Limb (tissue), 2 donors: ENCODE data around the gene TET1.
"Not testable (repeated sequence)": the region's sequence is repeated elsewhere in the genome, so short reads cannot be mapped to it uniquely, and the experiment has no call there.

ENCODE experiments used
- DNase-seq, 2 donors: peaks; one replicate each; pipeline ENCODE4 v3.0.0-alpha.2; 2016; ENCODE audit errors: extremely low spot score in 2 of 2

The TET1 gene

DNA sequence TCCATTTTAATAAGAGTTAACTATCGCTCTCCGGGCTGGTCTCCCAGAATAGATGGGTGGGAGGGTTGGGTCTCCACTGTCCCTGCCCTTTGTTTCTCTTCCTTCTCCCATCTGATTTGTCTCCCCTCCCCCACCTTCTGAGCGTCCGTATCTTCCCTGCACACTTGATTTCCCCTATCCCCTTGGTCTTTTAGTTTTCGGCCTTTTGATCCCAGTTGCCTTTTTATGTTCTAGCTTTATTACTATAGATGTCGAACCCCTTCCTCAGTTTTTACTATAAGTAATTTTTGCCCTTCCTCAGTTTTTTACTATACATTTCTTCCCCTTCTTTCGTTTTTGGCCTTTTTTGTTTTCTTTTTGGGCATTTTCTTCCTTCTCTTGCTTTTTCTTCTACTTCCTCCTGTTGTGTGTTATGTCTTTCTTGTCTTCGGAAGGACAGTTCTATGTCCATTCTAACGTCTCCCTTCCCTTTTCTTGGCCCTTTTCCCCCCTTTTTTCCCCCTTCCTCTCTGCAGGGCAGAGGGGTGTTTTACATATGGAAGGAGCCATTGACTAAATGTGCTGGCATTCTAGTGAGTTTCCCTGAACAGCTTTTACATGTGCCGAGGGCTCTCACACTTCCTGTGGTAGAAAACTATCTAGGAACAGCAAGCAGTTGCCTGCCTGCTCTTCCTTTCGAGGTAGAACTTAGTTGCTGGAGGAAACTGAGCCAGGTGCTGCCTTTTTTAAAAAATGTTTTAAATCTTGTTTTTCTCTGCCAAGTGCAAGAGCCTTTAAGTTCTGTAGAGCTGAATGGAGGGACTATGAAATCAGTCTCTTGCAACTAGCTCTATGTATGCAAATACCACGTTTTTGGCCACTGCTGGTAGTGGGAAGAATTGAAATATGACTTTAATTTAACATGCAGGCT, 2.8 kb downstream of the TET1 start:
- DNase-seq, result peak in 1 of 2 donors; percentile 34

DNA sequence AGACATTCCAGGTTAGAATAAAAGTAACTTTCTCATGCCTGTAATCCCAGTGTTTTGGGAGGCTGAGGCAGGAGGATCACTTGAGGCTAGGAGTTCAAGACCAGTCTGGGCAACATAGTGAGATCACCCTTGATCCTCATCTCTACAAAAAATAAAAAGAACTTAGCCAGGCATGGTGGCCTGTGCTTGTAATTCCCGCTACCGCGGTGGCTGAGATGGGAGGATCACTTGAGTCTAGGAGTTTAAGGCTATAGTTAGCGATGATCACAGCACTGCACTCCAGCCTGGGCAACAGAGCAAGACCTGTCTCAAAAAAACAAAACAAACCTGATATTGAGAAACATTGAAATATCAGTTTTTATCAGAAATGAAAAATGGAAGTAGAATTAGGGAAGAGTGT, 4.6 kb downstream of the TET1 start:
- no peak for DNase-seq

DNA sequence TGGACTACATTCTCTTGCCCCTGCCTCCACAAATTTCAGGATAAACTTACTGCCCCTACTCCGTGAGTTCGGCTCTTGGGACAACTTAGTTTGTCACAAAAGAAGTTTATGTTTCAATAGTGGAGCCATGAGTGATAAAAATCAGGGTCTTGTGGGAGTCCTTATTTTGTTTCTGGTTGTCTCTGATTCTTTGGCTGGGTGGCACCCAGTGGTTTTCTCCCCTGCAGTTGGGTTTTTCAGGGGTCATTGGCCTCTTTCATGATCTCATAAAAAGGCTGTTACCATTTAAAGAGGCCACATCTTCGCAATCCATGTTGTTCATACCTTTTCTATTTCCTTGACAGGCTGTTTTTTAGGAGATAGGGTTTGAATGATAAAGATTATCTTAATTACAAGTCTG, 5.5 kb downstream of the TET1 start:
- no peak for DNase-seq

DNA sequence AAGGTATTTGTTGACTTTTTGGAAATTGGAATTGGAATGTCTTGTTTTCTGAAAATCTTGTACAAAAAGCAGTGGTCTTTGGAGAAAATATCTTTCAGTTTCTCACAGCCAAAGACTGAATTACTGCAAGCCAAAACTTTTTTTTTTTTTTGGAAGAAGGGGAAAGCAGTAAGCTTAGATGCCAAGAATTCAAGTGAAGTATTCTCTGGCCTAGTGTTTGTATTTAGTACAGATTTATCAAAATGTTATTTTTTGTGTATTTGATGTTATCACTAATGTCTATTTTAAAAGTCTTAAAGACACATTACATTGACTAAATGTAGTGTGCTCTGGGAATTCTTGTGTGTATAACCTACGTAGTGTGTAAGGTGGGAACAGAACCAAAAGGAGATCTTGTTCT, 6.2 kb downstream of the TET1 start:
- DNase-seq, result no peak

DNA sequence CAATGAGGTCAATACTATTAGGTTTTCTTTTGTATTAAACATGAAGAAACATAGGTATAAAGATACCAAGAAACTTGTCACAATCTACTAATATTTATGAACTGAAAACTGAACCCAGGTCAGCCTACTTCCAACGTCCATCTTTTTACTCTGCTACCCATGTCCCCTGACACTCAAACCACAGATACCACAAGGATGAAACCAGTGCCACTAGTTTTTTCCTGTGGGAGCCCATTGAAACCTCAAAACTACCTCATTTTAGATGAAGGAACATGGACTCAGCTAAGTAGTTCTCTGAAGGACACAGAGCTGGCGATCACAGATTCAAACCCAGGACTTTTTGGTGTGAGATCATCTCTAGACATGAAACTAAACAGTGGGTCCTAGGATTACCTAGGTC, 6.8 kb downstream of the TET1 start:
- no peak for DNase-seq

DNA sequence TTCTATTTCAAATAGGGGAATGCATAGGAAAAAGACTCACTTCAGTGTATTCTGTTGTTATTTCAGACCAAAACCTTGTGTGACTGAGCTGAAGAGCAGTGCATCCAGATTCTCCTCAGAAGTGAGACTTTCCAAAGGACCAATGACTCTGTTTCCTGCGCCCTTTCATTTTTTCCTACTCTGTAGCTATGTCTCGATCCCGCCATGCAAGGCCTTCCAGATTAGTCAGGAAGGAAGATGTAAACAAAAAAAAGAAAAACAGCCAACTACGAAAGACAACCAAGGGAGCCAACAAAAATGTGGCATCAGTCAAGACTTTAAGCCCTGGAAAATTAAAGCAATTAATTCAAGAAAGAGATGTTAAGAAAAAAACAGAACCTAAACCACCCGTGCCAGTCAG, 12.0 kb downstream of the TET1 start:
- DNase-seq, result no peak

DNA sequence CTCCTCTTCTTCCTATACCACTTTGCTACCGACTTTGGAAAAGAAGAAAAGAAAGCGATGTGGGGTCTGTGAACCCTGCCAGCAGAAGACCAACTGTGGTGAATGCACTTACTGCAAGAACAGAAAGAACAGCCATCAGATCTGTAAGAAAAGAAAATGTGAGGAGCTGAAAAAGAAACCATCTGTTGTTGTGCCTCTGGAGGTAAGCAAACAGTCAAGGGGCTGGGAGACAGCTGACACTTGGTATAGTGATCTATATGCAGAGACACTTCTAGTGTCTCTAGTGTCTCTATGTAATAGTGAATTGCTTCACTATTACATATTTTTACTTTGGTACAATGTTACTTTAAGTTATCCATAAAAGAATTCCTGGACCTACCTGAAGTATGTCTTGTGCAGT, 13.9 kb downstream of the TET1 start:
- no peak for DNase-seq

DNA sequence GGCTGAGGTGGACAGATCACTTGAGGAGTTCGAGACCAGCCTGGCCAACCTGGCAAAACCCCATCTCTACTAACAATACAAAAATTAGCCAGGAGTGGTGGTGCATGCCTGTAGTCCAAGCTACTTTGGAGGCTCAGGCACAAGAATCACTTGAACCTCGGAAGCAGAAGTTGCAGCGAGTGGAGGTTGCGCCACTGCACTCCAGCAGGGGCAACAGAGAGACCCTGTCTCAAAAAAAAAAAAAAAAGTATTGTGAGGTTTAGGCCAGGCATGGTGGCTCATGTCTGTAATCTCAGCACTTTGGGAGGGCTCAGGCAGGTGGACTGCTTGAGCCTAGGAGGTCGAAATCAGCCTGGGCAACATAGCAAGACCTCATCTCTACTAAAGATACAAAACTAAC, 16.0 kb downstream of the TET1 start:
- no peak for DNase-seq

DNA sequence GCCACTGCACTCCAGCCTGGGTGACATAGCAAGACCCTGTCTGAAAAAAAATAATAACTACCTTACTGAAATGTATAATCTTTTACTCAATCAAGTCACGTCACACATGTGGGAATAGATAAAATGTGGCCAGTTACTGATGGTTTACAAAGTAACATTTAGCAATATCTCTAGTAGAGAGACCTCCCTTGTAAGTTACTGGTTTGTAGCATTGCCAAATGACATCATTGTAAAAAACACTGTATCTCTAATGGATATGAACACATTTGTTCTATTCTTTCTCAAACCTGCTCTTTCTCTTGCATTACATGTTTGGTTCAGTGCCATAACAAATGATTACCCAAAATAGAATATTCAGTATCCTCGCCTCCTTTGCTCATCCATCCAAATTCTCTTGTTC, 18.8 kb downstream of the TET1 start:
- DNase-seq, result no peak

DNA sequence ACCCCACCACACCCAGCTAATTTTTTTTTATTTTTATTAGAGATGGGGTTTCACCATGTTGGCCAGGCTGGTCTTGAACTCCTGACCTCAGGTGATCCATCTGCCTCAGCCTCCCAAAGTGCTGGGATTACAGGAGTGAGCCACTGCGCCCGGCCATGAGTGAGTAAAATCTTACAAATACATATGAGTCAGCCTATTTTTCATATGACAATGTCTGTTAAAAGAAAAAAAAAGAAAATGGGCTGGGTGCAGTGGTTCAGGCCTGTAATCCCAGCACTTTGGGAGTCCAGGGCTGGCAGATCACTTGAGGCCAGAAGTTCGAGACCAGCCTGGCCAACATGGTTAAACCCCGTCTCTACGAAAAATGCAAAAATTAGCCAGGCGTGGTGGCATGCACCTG, 24.1 kb downstream of the TET1 start:
- not testable (repeated sequence) for DNase-seq

DNA sequence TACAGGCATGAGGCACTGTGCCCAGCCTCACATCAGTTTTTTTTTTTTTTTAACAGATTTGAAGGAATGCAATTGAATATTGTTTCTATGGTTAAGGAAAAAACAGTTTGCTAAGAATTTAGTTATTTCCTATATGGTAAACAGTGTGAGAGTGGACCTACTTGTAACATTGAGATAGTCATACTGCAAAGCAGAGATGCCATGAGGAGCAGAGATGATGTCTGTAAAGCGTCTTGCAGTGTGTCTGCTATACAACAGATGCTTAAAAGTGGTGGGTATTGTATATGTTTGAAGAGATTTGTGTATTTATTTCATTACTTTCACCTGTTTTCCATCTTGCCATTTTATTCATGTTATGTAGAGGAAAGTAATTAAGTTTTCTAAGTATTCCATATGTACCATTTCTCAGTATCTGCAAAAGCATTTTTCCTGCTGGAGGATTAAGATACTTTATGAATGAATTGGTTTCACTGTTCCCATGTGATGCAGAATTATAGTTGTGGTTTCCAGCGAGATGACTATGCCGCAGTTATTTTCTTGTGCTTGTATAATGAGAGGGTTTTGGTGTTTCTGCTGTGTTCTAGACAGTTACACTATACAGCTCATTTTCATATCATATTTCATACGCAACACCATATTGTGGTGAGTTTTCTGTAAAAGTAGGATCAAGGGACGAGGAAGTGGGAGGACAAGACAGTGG, 26.6 kb downstream of the TET1 start:
- no peak for DNase-seq

DNA sequence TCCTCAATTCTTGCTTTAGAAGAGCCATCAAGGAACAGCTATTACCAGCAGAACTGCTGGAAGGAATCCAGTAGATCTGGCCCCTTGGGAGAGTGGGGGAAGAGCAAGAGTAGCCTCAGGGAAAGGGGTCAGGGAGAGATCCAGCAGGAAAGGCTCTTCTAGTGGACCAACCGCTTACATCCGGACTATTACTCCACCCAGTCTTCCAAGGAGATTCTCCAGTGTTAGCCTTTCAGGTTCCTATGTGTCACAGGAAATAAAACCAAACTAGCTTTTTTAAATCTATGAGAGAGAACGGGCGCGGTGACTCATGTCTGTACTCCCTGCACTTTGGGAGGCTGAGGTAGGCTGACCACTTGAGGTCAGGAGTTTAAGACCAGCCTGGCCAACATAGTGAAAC, 34.3 kb downstream of the TET1 start:
- no peak for DNase-seq

DNA sequence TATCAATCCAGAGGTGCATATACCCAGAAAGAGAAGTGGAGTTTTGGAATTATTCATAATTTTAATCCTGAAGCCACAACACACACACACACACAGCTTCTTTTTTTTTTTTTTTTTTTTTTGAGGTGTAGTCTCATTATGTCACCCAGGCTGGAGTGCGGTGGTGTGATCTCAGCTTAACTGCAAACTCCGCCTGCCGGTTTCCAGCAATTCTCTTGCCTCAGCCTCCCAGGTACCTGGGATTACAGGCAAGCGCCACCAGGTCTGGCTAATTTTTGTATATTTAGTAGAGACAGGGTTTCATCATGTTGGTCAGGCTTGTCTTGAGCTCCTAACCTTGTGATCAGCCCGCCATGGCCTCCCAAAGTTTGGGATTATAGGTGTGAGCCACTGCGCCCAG, 35.4 kb downstream of the TET1 start:
- no peak for DNase-seq

DNA sequence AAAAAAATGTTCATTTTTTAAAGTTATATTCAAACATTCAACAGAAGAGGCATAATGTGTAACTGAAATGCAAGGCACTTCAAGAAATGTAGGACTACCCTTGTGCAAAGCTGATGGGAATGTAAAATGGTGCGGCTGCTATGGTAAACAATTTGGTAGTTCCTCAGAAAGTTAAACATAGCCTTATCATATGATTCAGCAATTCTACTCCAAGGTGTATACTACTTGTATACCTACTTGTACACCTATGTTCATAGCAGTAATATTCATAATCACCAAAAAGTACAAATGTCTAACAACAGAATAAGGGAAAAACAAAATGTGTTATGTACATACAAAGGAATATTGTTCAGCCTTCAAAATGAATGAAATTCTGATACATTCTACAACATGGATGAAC, 37.3 kb downstream of the TET1 start:
- DNase-seq, result no peak

DNA sequence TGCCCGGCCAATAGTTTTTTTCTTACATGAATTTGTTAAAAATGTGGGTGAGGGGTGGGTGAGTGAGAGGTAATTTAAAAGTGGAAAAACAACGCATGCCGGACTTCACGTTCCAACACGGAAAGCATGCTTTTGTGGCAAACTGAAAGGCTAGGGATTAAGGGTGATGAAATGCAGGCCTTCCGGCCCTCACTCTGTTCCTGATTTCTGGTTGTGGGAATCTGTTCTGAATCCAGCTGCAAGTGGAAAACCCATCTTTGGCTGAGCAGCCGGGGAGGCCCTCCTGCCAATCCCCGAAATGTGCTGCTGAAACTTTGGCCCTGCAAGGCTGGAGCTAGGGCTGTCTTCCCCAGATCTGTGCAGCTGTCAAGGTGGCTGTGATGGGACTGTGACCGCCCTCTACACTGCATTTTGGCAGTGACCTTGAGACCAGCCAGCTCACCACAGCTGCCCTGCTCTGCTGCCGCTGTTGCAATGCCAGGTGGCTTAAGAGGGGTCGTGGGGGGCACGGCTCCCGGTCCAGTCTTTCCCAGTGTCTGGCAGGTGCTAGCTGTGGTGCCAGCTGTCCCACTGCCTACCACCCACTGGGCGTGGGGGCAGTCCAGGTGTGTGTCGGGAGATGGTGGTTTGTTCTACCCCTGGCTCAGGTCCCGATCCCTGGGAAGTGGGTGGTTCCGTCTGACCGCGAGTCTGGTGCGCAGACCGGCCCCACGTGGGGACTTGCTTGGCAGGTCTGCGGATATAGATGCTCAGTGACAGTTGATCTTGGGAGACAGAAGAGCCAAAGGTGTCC, 39.0 kb downstream of the TET1 start:
- DNase-seq, result peak; percentile 64 to 73

DNA sequence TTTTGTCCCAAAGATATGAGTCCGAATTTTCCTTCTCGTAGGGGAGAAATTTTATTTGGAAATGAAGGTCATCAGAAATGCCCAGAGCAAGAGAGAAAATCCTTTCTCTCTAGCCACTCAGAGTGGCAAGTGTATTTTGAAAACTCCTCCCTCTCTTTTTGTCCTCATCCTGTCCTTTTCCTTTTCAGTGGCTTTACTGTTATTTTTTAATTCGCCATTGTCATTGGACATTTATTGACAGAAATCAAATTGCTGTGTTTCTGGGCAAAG, 39.6 kb downstream of the TET1 start:
- no peak for DNase-seq

DNA sequence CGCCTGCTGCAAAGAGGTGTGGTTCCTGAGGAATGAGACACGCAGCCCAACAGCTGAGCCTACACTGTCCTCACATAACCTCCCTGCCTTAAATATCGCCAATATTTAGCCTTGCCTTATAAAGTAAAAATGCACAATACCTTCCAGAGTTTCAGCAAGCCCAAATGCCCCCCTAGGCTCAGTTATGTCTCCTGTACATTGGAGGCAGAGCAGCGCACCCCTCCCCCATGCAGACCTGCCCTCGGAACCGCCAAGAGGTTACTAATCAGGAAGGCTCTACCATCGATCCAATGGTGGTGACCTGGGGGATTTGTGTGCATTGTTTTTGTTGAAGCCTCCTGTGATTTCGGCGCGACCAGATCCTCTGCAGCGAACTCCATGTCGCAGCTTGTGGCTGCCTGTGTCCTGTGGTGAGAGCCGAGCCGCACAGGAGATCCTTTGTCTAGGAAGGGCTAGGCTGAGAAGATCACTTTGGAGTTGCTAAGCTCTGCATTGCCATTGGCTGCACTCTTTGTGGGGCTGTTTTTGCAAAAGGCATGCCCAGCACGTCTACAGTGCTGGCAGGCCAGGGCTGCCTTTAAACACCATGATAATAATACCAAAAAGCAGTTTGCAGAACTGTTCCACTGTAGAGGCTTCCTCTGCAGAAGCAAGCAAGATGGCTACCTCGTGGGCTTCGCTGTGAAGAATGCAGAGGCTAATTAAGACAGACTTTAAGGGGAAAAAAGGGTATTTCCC, 40.1 kb downstream of the TET1 start:
- peak; percentile 86 to 93 for DNase-seq

DNA sequence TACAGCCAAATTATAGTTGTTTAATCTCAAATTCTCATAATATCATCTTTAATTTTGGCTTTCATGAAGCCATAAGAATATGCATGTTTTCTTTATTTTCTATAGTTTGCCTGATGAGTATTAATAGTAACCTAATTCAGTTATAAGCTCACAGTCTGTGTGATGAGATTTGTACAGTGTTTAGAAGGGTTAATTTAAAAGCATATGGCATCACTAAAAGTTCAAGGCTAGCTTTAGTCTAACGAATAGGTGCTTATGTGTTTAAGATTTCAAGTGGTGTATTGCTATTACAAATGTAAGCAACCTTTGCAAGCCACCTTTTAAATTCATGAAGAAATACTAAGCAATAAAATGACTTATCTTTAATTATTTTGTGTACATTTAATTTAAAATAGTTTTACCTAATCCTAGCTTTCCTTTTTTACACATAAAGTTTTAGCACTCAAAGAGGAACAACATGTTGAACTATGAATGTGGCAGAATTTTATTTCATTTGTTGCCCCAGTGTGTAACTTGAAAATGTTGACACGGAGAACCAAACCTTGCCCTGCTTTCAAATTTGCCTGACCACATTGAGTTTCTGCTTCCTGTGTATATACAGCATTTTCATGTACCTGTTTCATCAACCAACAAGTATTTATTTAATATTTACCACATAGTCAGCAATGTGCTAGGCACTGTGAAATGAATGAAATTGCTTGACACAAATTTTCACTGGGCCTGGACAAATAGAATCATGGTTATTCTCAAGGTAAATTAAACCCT, 41.5 kb downstream of the TET1 start:
- DNase-seq, result no peak

DNA sequence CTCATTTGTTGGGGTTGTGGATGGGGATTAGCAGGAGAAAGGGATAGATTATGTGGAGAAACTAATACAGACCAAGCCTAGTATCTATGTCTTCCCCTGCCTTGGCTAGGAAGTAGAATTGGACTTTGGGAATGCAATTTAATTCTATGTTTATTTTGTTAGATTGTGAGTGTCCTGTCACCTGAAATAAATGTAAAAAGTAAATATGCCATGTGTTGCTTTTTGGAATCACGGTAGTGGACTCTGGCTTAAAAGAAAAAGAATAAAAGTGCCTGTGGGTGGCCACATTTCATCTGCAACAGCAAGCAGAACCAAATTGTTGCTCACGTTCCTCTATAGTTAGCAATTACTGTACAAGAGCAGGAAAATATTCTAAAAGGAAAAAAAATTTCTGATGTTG, 42.3 kb downstream of the TET1 start:
- no peak for DNase-seq

DNA sequence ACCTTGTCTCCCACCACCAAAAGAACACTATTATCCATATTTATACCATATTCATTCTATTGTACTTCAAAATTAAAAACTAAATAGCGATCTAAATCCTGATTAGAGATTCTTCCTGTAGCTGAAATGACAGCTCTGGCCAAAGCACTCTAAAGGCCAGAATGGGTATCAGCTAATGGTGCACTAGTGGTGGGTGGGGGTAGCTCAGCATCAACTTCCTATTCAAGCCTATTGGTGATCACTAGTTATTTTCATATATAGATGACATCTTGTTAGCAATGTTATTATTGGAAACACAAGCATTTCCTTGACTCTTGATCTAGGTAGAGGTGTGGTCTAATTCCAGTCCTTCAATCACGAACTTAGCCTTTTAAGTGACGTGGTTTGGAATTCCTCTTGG, 43.6 kb downstream of the TET1 start:
- DNase-seq, result no peak

DNA sequence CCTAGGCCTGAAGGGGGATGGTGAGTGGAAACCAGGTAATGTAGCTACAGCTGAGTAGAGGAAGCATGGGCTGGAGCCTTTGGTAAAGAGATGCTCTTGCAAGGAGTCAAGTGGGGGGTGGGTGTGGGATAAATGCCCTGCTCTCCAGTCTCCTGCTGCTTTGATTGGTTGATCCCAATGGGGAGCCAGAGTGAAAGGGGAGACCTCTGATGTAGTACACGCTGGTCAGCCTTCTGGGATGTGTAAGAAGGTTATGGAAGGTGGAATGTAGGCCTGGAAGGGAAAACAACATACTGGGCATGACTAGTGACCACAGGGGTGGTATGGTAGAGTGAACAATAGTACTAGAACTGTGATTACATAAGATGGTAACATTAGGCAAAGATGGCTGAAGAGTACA, 44.3 kb downstream of the TET1 start:
- DNase-seq, result no peak
